Left ventricle myocardium superior (tissue), 1 donor: Measurements from ENCODE around the gene SNX33. TPM values are rescaled to one million over a fixed set of nuclear protein-coding genes. Genes with fewer than 3 reads are reported as not detected.

Experiments used
- ATAC-seq: fragments of 200-7000 bp; cut with Tn5 transposase; one replicate; pipeline ENCODE4 v1.9.1; 2020; ENCODE audit warnings: mild to moderate bottlenecking, moderate library complexity
- DNase-seq: peaks from one replicate; pipeline ENCODE4 v3.0.0-alpha.2; 2020
- intact Hi-C: fragments of 100-400 bp; cut with micrococcal nuclease; formaldehyde crosslinking; loops from one replicate; pipeline ENCODE4 v1.11.0; 2022
- total RNA-seq: library from RNA; stranded (reverse); fragmentation: NEBNext Ultra II Directional; extraction: Animal tissue kit (Norgen Biotek cat#: 25700); gene quantifications from one replicate; pipeline ENCODE4 v1.2.1, GENCODE V29; 2021
- donor health status: DM: no; HTN: yes; CAD: no; lungs with severe emphysema.

The SNX33 gene
- total RNA-seq, 1 donor from 2014 or later: 12.0 TPM

DNA sequence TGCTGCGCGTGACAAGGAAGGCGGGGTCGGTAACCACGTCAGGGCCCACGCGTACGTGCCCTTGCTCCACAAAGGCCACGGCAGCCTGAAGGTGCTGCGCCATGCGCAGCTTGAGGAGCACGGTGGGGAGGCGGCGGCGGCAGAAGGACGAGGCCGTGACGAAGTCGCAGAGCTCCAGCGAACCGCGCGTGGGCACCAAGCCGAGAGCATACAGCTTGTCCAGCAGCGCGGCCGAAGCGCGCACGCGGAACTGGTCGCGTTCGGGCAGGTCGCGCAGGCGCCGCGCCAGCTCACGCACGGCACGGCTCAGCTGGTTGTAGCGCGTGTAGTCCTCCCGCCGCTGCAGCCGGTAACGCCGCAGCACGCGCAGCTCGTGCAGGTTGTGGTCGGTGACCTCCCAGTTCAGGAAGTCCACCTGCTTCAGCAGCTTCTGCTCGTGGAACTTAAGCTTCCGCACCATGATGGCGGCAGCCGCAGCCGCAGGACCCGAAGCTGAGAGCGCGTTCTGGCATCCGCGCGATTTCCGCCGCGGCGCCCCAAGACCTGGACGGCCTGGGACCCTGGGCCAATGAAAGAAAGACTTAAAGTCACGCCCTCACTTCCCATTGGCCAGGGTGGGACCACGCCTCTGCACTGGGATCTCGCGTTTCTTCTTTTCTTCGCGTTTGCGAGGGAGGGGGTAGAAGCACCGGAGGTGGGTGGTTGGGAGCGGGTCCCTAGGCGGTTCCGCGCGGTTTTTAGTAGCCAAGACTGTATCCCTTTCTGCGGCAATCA is 7.8 kb upstream of the SNX33 start, which contains the start of gene IMP3:
IMP3 (minus strand) TSS at position 516 of the 774 bp plus-strand sequence; CDS start at position 460, 56 bp downstream.
- intact Hi-C loops: no loop called here
- ATAC-seq (peak; percentile 97), DNase-seq (peak; percentile 96)

DNA sequence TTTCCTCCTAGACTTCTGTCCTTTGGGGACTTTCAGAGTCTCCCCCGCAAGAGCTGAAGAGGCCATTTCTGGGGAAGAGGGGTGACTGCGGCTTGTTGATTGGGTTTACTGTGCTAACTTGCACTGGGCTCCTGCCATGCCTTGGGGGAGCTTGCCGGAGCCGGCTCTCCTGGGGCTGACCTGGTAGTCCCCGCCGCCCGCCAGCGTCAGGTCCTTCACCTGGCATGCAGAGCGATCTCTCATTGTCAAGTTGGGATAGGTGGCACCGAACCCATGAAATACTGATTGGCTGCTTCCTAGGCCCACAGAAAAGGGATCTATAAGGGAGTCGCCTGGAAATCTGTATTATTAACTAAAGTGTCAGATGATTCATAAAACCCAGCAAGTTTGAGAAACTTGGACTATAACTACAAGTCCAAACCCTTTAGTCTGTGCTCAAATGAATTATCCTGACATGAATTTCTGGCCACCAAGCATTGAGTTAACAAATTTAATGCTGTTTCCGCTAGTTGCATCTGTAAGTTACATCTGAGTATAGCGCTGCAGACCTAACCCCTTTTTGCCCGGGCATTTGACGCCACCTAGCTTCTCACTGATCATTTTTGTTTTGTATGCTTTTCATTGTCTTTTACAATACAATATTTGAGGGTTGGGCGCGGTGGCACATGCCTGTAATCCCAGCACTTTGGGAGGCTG is 7.1 kb upstream of the SNX33 start:
- intact Hi-C loops: no loop called here
- peak; percentile 38 for ATAC-seq
- DNase-seq: no peak

DNA sequence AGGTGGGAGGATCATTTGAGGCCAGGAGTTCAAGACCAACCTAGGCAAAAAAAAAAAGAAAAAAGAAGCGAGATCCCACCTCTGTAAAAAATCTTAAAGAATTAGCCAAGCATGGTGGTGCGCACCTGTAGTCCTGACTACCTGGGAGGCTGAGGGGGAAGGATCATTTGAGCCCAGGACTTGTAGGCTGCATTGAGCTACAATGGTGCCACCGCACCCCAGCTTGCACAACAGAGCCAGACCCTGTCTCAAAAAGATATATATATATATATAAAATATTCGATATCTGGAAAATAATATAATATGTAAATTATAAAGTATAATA is 6.6 kb upstream of the SNX33 start:
- intact Hi-C loops: no loop called here
- DNase-seq: peak; percentile 16
- ATAC-seq: no peak

DNA sequence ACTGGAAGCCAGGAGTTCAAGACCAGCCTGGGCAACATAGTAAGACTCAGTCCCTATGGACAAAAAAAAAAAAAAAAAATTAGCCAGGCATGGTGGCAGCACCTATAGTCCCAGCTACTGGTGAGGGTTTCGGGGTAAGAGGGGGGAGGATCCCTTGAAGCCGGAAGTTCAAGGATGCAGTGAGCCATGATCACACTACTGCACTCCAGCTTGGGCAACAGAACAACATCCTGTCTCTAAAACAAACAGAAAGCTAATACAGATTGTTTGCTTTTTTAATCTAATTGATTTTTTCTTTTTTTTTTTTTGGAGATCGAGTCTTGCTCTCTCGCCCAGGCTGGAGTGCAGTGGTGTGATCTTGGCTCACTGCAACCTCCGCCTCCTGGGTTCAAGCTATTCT is 6.1 kb upstream of the SNX33 start:
- intact Hi-C loops: no loop called here
- DNase-seq (no peak), ATAC-seq (no peak)

DNA sequence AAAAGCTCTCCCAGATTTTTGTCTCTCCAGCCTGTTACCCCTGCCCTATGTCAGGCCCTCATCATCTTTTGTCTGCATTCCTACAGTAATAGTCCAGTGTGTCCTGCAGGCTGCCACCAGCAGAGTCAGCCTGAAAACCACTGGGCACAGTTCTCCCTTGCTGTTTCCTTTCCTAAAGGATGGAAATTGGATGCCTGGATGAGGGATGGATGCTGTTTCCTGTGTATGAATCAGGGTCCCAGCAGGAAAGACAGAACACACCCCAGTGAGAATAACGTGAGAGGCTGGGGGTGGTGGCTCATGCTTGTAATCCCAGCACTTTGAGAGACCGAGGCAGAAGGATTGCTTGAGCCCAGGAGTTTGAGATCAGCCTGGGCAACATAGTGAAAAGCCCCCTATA is 3.3 kb upstream of the SNX33 start:
- ATAC-seq: no peak
- no peak for DNase-seq
- intact Hi-C loops: no loop called here

DNA sequence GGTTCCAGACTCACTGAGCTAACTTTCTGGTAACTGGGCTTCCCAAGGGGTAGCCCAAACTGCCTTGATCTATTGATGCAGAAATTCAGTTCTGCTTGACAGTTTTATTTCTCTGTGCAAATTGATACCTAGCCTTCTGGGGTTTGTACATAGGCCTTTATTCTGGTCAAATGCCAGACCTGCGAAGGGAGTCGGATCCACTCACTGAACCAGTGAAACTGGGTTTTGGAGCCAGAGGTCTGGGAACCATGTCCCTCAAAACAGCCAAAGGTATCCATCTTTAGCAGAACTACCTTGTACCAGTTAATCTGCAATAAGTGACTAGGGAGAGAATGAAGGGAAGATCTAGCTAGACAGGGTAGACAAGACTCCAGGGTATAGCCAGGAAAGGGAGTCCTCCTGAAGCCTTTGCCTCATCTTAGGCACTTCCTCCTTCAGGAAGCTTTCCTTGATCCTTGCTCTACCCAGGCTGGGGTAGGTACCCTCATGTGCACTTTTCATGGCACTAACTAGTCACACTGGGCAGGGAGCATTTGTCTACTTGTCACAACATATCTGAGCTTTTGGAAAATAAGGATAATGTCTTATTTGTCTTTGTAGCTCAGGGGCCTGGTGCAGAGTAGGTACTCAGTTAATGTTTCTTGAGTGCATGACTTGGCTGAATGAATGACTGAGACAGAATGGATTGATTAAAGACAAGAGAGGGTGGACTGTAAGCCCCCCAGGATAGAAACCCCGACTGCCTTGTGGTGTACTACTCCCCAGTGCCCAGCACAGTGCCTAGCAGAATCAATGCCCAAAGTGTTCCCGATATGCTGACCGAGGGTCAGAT is 1.4 kb upstream of the SNX33 start:
- DNase-seq: no peak
- ATAC-seq: no peak
- intact Hi-C loops: no loop called here

DNA sequence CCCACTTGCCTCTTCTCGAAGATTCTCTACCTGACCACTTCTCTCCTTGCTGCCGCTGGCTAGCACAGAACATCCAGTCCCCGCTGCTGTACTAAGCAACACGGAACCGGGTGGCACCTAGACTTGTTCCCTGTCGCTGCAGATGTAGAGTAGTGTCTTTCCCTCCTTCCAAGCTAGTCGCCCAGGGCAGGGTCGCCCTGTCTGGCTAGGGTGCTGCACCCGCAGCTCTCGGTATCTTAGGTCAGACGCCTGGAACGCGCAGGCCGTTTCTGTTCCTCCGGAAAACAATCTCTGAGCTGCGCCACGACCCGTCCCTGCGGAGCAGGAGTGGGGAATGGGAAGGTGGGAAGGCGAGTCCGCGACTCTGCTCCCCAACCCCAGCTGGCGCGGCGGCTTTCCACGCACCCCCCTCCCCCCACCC is 758 bp upstream of the SNX33 start:
- ATAC-seq (peak; percentile 30), DNase-seq (peak; percentile 71)
- intact Hi-C loops: no loop called here

DNA sequence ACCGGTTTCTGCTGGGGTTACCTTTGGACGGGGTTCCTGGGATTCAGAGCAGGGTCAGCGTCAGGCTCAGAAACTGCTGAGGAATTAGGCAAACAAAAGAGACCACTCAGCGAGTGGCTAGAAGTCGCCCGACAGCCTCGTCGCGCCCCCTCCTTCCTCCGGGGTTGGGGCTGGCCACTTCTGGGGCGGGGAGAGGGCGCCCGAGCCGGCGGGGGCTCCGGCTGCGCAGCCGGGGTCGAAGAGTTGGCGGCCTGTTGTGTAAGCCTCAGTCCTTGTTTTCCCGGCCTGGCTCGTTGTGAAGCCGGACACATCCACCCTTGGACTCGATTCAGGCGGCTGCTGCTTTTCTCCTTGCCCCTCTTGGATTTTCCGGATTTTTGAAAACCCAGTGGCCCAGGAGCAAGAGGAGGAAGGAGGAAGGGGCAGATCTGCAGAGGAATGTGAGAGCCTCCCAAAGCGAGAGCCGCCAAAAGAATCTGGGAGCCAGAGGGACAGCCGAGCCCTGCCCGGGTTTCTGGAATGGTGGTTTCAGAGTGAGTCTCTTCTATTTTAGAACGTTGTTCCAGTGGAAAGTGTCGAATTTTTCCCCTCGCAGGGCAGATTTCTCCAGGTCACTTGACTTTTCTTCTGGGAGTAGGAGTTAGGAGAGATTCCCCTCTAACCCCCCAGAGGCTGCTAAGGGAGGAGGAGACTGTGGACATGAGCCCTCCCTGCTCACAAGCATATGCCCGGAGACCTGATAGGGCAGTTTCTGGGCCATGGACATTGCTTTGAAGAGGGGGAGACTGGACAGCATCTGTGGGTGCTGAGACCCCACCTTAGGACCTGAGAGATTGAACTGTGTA is 666 bp downstream of the SNX33 start:
- DNase-seq (peak; percentile 58), ATAC-seq (peak; percentile 47)
- intact Hi-C loops: no loop called here

DNA sequence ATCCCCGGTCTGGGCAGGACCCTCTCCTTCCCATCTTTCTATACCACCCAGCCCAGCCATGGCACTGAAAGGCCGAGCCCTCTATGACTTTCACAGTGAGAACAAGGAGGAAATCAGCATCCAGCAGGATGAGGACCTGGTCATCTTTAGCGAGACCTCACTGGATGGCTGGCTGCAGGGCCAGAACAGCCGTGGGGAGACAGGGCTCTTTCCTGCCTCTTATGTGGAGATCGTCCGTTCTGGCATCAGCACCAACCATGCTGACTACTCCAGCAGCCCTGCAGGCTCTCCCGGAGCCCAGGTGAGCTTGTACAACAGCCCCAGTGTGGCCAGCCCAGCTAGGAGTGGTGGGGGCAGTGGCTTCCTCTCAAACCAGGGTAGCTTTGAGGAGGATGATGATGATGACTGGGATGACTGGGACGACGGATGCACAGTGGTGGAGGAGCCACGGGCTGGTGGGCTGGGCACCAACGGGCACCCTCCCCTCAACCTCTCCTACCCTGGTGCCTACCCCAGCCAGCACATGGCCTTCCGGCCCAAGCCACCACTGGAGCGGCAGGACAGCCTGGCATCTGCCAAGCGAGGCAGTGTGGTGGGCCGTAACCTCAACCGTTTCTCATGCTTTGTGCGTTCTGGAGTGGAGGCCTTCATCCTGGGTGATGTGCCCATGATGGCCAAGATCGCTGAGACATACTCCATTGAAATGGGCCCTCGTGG is 1.5 kb downstream of the SNX33 start:
- intact Hi-C loops: no loop called here
- DNase-seq (no peak), ATAC-seq (no peak)

DNA sequence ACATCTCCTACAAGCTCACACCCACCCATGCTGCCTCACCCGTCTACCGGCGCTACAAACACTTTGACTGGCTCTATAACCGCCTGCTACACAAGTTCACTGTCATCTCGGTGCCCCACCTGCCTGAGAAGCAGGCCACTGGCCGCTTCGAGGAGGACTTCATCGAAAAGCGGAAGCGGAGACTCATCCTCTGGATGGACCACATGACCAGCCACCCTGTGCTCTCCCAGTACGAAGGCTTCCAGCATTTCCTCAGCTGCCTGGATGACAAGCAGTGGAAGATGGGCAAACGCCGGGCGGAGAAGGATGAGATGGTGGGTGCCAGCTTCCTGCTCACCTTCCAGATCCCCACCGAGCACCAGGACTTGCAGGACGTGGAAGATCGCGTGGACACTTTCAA is 2.1 kb downstream of the SNX33 start:
- ATAC-seq: no peak
- intact Hi-C loops: no loop called here

DNA sequence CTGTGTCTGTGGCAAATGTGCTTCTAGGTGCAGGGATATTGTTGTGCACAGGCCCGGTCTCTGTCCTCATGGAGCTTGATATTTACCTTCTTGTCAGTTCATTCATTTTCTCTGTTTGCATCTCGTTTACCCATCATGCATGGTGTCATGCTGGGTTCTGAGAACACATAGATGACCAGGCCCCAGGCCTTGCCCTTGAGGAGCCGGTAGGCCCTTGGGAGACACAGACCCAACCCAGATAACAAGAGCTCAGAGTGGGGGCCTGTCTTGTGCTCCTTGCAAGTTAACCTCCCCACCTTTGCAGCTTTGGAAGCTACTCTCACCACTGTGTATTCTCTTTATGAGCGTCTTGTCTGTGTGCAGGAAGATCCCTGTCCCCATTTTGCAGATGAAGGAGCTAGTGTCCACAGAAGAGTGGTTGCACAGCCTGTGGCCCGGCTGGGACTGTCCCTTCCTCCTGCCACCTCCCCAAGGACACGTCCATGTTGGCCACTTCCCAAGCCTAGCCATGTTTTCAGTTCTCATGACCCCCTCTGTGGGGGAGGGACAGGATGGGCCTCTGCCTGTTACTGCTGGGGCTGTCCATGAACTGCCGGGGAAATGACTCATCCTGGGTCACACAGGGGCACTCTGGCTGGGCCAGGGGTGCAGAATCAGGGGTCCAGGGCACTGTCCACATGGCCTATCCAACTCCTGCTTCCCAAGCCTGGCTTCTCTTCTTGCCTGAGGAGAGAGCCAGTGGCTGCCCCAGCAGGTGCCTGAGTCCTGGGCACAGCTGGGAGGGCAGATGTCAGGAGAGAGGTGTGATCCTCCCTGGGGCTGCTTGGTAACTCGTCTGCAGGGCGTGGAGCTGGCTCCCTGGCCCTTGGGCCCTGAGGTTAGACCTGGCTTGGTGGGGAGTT is 3.4 kb downstream of the SNX33 start:
- intact Hi-C loops: no loop called here
- ATAC-seq (peak; percentile 8), DNase-seq (peak; percentile 72)

More for the DNA sequence above, 2.1 kb downstream of the SNX33 start:
- DNase-seq: no peak

DNA sequence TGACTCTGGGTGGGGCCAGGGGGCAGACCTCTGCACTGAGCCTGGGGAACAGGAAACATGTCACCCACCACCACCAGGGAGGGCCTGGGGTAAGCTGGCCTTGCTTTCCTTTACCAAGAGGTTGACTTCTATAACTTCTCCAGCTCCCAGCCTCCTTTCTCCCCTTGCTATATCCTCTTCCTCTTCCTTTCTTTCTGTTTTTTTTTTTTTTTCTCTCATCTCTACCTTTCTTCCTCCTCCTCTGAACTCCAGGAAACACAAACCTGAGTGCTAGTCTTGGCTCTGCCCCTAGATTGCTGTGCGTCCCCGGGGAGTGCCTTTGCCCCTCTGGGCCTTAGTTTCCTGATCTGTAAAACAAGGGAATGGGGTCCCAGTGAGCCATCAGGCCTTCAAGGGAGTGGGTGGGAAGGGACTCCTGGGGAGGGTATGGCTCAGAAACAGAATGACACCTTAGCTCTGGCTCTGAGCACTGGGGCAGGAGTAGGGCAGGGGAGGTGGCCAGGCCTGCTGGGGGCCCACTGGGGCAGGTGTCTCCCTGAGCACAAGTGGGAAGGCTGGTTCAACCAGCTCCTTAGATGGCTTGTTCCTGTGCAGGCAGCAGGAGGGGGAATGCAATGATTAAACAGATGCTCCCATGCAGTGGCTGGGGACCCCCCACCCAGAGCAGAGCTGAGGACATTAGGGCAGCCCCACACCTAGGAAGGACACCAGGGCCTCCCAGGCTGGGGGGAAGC is 4.3 kb downstream of the SNX33 start:
- intact Hi-C loops: no loop called here
- ATAC-seq (no peak), DNase-seq (no peak)

DNA sequence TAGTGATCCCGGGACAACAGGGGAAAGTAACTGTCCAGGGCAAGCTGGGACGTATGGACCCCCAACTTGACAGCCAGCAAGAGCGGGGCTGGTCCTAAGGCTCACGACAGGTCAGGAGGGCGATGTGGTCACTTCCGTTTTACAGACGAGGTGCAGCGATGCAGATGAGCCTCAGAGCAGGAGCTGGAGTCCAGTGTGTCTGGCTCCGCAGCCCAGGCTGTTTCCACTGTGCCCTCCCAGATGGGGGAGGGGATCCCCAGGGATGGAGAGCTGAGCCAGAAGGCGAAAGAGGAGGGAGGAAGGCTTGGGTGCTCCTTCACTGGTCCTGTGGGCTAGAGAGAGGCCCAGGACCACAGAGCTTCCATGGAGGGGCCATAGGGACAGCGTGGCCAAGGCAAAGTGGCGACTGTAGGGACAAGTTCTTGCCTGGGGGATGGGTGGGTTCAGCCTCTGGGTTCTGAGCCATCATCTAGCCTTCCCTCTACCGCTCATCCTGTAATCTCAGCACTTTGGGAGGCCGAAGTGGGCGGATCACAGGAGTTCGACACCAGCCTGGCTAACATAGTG is 5.7 kb downstream of the SNX33 start:
- DNase-seq: peak; percentile 15
- no peak for ATAC-seq
- intact Hi-C loops: no loop called here

DNA sequence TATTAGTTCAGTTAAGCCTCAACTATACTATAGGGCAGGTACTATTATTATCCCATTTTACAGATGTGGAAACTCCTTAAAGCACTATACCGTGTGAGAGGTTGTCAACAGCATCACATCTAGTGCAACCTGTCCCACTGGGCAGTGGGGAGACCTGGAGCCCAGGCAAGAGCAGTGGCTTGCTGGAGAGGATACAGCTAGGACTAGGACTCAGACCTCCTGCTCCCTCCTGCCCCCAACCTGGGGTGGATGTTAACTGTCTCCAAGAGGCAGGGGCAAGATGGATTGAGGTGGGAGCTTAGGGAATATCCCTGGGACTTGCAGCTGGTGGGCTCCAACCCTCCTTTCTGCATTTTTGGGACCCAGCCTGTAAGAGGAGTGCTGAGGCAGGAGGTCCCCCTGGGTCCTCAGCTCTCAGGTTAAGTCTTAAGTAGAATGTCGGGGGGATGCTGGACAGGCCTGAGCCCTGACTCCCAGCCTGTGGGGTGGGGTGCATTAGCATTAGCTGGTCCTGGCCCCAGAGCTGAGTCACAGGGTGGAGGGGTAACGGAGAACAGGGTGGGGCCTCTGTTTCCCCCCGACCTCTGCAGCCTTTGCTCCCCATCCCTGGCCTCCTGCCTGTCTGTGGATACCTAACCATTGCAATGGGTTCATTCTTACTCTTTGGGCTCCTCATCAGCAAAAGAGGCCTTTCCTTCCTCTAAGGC is 6.6 kb downstream of the SNX33 start:
- DNase-seq (no peak), ATAC-seq (no peak)
- intact Hi-C loops: no loop called here

DNA sequence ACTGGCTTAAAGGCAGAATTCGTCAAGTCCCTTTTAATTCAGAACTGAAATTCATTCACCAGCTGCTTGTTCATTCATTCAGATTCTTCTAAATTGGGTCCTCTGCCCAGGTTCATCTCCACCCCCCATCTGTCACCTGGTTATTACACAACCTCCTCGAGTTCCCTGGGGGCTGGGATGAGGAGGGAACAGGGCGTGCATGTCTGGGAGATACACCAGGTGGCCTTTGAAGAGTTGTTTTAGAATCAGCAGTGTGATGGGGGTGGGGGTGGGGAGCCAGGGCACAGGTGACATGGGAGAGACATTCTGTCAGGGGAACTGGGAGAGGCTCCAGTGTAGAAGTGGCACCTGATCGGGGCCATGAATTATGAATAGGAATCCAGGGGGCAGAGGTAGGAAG is 8.2 kb downstream of the SNX33 start:
- intact Hi-C loops: no loop called here
- DNase-seq (no peak), ATAC-seq (no peak)

DNA sequence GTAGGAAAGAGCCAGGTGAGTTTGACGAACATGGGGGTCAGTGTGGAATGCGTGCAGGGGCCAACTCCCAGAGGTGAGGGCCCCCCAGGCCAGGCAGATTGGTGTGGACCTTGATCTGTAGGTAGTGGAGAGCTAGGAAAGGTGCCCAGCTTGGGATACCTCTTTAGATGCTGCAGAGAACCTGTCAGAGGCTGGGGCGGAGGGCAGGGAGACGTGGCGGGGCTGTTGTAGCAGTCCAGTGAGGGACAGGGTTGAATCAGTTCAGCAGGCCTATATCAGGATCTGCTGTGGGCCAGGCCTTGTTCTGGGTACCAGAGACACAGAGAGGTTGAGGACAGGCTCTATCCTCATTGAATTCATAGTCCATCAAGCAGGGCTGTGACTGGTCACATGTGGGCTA is 8.6 kb downstream of the SNX33 start:
- DNase-seq (no peak), ATAC-seq (no peak)
- intact Hi-C loops: no loop called here
